GM21390 (cell line): ENCODE data around the gene USP34.
"Not testable (repeated sequence)": the region's sequence is repeated elsewhere in the genome, so short reads cannot be mapped to it uniquely, and the experiment has no call there.

ENCODE experiments used
- ATAC-seq: cut with Tn5 transposase; IDR thresholded peaks from one replicate; pipeline ENCODE4 v1.9.1; 2021; ENCODE audit not compliant: unreplicated experiment

The USP34 gene

GRCh38 chr2:61165946-61166345, 304.9 kb downstream of the USP34 start:
- ATAC-seq: no peak

- not testable (repeated sequence) for ATAC-seq
These were observed 305.8 kb downstream of the USP34 start for GRCh38 chr2:61165082-61165481.

GRCh38 chr2:61162721-61163120, 308.2 kb downstream of the USP34 start:
- no peak for ATAC-seq

GRCh38 chr2:61161888-61162287, 309.0 kb downstream of the USP34 start, which contains the start of gene C2orf74:
C2orf74 (plus strand) TSS chr2:61162188; CDS start chr2:61162515, 327 bp downstream.
- no peak for ATAC-seq

- ATAC-seq: no peak
These were observed 312.4 kb downstream of the USP34 start for GRCh38 chr2:61158356-61158955.

- no peak for ATAC-seq
These were observed 313.4 kb downstream of the USP34 start for GRCh38 chr2:61157371-61158003.

- no peak for ATAC-seq
These were observed 319.5 kb downstream of the USP34 start for GRCh38 chr2:61151436-61151835.

- ATAC-seq: no peak
These were observed 321.8 kb downstream of the USP34 start for GRCh38 chr2:61149074-61149473.

- ATAC-seq: not testable (repeated sequence)
These were observed 322.8 kb downstream of the USP34 start for GRCh38 chr2:61148091-61148490.

- ATAC-seq: no peak
These were observed 324.9 kb downstream of the USP34 start for GRCh38 chr2:61145990-61146389.

GRCh38 chr2:61144697-61145268, 326.1 kb downstream of the USP34 start:
- ATAC-seq: peak; percentile 89

GRCh38 chr2:61141151-61141550, 329.7 kb downstream of the USP34 start:
- ATAC-seq: no peak

- ATAC-seq: no peak
These were observed 332.0 kb downstream of the USP34 start for GRCh38 chr2:61138859-61139258.
